ENCODE data around the gene ZFAND3. TPM values are rescaled to one million over a fixed set of nuclear protein-coding genes. Genes with fewer than 3 reads are reported as not detected.

Gene ZFAND3
- total and polyA plus RNA-seq, 2 of the 4 experiments (the other 2 are of a cell fraction) = 10.9 to 26.7 TPM

DNA sequence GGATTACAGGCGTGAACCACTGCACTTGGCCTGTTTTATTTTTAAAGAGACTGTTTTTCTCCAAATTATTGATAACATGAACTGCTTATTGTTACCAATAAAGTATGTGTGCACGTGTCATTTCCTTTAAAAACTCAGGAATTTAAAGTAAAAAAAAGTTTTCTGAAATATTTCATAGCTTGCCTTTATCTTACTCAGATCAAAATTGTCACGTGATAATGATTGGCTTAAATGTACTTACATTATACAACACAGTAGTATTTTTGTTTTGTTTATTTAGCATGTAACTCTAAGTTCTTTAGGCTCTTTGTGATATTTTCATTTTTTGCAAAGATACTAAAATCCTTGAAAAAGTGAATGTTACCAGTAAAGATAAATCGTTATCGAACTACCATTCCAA, 174.1 kb downstream of the ZFAND3 start:
- no peak overlapping the region for H4K91ac ChIP-seq (ENCODE audit: insufficient read depth, low read depth, low read length)
- no peak overlapping the region for H2BK15ac ChIP-seq (ENCODE audit: low read depth, low read length)
- H3K56ac ChIP-seq (ENCODE audit: extremely low read depth, insufficient read depth, low read length) = no peak overlapping the region
- H3K27ac ChIP-seq (ENCODE audit: insufficient read depth, low read length) = no peak overlapping the region
- H3K9ac ChIP-seq (ENCODE audit: low read depth, low read length) = no peak overlapping the region
- no peak overlapping the region for H2AFZ ChIP-seq (replicated peaks; ENCODE audit: low read length, poor library complexity)
- no peak overlapping the region for H3K4ac ChIP-seq (ENCODE audit: low read depth, low read length)
- H3K4me2 ChIP-seq (ENCODE audit: low read depth, low read length) = no peak overlapping the region
- H3K36me3 ChIP-seq (ENCODE audit: control insufficient read depth, insufficient read depth, low read length) = no peaks in the 10 kb centered on the region
- H2AK5ac ChIP-seq (ENCODE audit: low read depth, low read length) = no peak overlapping the region
- H3K23ac ChIP-seq (ENCODE audit: low read depth, low read length) = no peak overlapping the region
- CTCF ChIA-PET = no interaction called here
- in situ Hi-C loops (cut with MboI; ENCODE audit: low sequenced_read_pairs) (no loop called here), intact Hi-C loops (cut with micrococcal nuclease) (no loop called here), dilution Hi-C loops (cut with HindIII; ENCODE audit: low sequenced_read_pairs, unreplicated experiment) (no loop called here)
- H2BK5ac ChIP-seq (ENCODE audit: low read depth, low read length, poor library complexity, severe bottlenecking) = no peak overlapping the region
- H2AK9ac ChIP-seq (replicated peaks; ENCODE audit: low read depth, low read length, poor library complexity) = no peak overlapping the region
- no peak overlapping the region for H3K4me3 ChIP-seq (ENCODE audit: insufficient read depth, low read depth, low read length)
- no CpG with 5 or more reads among the region's 5 CpGs for WGBS, 2 experiments (ENCODE audit: extremely low coverage in 2 of 2, insufficient read length in 1 of 2)
- no peaks in the 10 kb centered on the region for H3K27me3 ChIP-seq (ENCODE audit: control insufficient read depth, insufficient read depth, low read length)
- H4K8ac ChIP-seq (ENCODE audit: low read depth in 2 of 2, low read length in 2 of 2) = no peak overlapping the region
- TF ChIP-seq RFX5 (IDR thresholded peaks at IDR 0.05; ENCODE audit: low read depth, low read length) (no peak), BHLHE40 (IDR thresholded peaks at IDR 0.05; ENCODE audit: low read depth, low read length) (no peak), POLR2A (IDR thresholded peaks at IDR 0.05; ENCODE audit: low read depth, low read length) (no peak), SMC3 (IDR thresholded peaks at IDR 0.05; ENCODE audit: low read depth, low read length) (no peak), MAFK (IDR thresholded peaks at IDR 0.05; ENCODE audit: low read depth, low read length) (no peak), NFE2L2 (IDR thresholded peaks at IDR 0.05; ENCODE audit: low read depth, low read length) (no peak), FOS (IDR thresholded peaks at IDR 0.05; ENCODE audit: low read depth, low read length) (no peak), MAZ (IDR thresholded peaks at IDR 0.05; ENCODE audit: borderline replicate concordance, low read depth, low read length) (no peak), CEBPB (IDR thresholded peaks at IDR 0.05; ENCODE audit: low read depth, low read length) (no peak), RAD21 (IDR thresholded peaks at IDR 0.05; ENCODE audit: low read length) (no peak), RCOR1 (IDR thresholded peaks at IDR 0.05; ENCODE audit: insufficient replicate concordance, low read length) (no peak), CHD1 (IDR thresholded peaks at IDR 0.05; ENCODE audit: low read depth, low read length) (no peak), MXI1 (IDR thresholded peaks at IDR 0.05; ENCODE audit: borderline replicate concordance, low read depth, low read length) (no peak)
- TF ChIP-seq, protein P1, sequence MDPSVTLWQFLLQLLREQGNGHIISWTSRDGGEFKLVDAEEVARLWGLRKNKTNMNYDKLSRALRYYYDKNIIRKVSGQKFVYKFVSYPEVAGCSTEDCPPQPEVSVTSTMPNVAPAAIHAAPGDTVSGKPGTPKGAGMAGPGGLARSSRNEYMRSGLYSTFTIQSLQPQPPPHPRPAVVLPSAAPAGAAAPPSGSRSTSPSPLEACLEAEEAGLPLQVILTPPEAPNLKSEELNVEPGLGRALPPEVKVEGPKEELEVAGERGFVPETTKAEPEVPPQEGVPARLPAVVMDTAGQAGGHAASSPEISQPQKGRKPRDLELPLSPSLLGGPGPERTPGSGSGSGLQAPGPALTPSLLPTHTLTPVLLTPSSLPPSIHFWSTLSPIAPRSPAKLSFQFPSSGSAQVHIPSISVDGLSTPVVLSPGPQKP (IDR thresholded peaks at IDR 0.05; ENCODE audit: borderline replicate concordance, low read depth, low read length) = no peak
- TF ChIP-seq, protein P2, sequence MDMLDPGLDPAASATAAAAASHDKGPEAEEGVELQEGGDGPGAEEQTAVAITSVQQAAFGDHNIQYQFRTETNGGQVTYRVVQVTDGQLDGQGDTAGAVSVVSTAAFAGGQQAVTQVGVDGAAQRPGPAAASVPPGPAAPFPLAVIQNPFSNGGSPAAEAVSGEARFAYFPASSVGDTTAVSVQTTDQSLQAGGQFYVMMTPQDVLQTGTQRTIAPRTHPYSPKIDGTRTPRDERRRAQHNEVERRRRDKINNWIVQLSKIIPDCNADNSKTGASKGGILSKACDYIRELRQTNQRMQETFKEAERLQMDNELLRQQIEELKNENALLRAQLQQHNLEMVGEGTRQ (IDR thresholded peaks at IDR 0.05; ENCODE audit: low read depth, low read length) = no peak
- TF ChIP-seq, protein P3, sequence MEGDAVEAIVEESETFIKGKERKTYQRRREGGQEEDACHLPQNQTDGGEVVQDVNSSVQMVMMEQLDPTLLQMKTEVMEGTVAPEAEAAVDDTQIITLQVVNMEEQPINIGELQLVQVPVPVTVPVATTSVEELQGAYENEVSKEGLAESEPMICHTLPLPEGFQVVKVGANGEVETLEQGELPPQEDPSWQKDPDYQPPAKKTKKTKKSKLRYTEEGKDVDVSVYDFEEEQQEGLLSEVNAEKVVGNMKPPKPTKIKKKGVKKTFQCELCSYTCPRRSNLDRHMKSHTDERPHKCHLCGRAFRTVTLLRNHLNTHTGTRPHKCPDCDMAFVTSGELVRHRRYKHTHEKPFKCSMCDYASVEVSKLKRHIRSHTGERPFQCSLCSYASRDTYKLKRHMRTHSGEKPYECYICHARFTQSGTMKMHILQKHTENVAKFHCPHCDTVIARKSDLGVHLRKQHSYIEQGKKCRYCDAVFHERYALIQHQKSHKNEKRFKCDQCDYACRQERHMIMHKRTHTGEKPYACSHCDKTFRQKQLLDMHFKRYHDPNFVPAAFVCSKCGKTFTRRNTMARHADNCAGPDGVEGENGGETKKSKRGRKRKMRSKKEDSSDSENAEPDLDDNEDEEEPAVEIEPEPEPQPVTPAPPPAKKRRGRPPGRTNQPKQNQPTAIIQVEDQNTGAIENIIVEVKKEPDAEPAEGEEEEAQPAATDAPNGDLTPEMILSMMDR (conservative IDR thresholded peaks at IDR 0.05; ENCODE audit: low read depth, low read length) = no peak
- H3K4me1 ChIP-seq (ENCODE audit: control insufficient read depth, insufficient read depth, low read length) = peaks cover 14% of the 10 kb centered on the region
- ATAC-seq (ENCODE audit: low read depth) = no peak
- no TSS peak for BruUV-seq (replicated peaks)
- POLR2A ChIA-PET (ENCODE audit: unreplicated experiment) = interaction anchor here (1.1 kb wide), 1 partner anchor 9 kb away, joined by 3 read pairs; no protein-coding TSS in a partner anchor
- DNase-seq = no peak
- no peak overlapping the region for H3K18ac ChIP-seq (ENCODE audit: low read depth, low read length)
- no peak overlapping the region for H3K14ac ChIP-seq (replicated peaks; ENCODE audit: low read depth, low read length)
- peaks cover 39 to 67% of the 10 kb centered on the region in 2 experiments for H3K79me1 ChIP-seq (ENCODE audit: low read depth in 1 of 2, low read length in 2 of 2)
- H2BK120ac ChIP-seq (ENCODE audit: low read depth, low read length) = no peak overlapping the region
- no peak overlapping the region for H4K5ac ChIP-seq (ENCODE audit: low read depth, low read length)
- H3K9me3 ChIP-seq (ENCODE audit: control insufficient read depth, insufficient read depth, low read length) = no peaks in the 10 kb centered on the region
- H3K9me1 ChIP-seq (ENCODE audit: insufficient read depth, low read length) = peaks cover 8% of the 10 kb centered on the region
- H4K20me1 ChIP-seq (ENCODE audit: insufficient read depth, low read length) = peaks cover 66% of the 10 kb centered on the region
- no peak overlapping the region for H2BK20ac ChIP-seq (ENCODE audit: low read depth, low read length)

All from IMR-90 (cell line).